ENCODE results near the gene CNTN4.

DNA sequence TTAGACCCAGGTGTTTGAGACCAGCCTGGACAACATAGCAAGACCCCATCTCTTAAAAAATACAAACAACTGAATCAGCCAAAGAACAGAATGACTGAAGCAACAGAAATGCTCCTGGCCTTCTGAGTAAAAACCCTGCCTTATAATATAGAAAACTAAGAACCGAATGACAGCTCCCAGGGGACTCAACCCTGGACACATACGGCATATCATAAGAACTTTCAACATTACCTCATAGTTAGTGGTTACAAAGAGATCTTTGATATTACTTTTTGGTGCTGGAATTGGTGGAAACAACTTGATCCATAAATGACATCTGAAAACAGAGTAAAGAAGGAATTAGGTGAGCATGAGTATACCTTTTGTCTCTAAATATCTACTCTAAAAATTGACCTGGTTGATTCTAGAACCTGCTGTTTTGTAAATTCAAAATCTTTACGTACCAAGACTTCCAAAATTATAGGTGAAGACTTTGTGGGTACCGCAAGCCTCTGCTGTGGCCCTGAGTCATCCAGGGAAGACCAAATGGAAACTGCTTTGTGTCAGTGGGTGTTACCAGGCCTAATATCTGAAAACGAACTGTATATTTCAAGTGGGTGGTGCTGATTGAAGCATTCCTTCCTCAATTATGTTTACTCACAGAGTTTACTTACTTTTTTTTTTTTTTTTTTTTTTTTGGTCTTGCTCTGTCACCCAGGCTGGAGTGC lies 976.0 kb downstream of the CNTN4 start:
- no peak for TF ChIP-seq EZH2 (IDR thresholded peaks at IDR 0.05; ENCODE audit: low read length)
- TF ChIP-seq, protein P1, sequence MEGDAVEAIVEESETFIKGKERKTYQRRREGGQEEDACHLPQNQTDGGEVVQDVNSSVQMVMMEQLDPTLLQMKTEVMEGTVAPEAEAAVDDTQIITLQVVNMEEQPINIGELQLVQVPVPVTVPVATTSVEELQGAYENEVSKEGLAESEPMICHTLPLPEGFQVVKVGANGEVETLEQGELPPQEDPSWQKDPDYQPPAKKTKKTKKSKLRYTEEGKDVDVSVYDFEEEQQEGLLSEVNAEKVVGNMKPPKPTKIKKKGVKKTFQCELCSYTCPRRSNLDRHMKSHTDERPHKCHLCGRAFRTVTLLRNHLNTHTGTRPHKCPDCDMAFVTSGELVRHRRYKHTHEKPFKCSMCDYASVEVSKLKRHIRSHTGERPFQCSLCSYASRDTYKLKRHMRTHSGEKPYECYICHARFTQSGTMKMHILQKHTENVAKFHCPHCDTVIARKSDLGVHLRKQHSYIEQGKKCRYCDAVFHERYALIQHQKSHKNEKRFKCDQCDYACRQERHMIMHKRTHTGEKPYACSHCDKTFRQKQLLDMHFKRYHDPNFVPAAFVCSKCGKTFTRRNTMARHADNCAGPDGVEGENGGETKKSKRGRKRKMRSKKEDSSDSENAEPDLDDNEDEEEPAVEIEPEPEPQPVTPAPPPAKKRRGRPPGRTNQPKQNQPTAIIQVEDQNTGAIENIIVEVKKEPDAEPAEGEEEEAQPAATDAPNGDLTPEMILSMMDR (optimal IDR thresholded peaks at IDR 0.05 in 1 of 3, IDR thresholded peaks at IDR 0.05 in 1 of 3, conservative IDR thresholded peaks at IDR 0.05 in 1 of 3; ENCODE audit: extremely low read depth in 1 of 3, insufficient read depth in 2 of 3, low read length in 3 of 3): no peak

Data from keratinocyte (primary cell).